Neuronal stem cell (in vitro differentiated cells): Measurements from ENCODE around the gene ADPGK.

Source experiments
- DNase-seq: peaks from one replicate; pipeline ENCODE4 v3.0.0-alpha.2; 2013; ENCODE audit warnings: low spot score
- H2AFZ ChIP-seq: one replicate; pipeline ENCODE4 v1.6.1; 2013; ENCODE audit warnings: mild to moderate bottlenecking, low read length, inconsistent platforms
- H2AK5ac ChIP-seq: 2 replicates; pipeline ENCODE4 v1.6.1; 2013; ENCODE audit warnings: low read depth, mild to moderate bottlenecking, inconsistent platforms, low read length, moderate library complexity, mixed read lengths
- H2BK120ac ChIP-seq: 2 replicates; pipeline ENCODE4 v1.6.1; 2013; ENCODE audit warnings: low read depth, mild to moderate bottlenecking, inconsistent platforms, low read length, moderate library complexity, mixed read lengths
- H2BK12ac ChIP-seq: one replicate; pipeline ENCODE4 v1.6.1; 2013; ENCODE audit warnings: low read length, inconsistent platforms
- H2BK15ac ChIP-seq: 2 replicates; pipeline ENCODE4 v1.6.1; 2013; ENCODE audit warnings: mild to moderate bottlenecking, low read length, inconsistent platforms, mixed read lengths
- H2BK5ac ChIP-seq: one replicate; pipeline ENCODE4 v1.6.1; 2013; ENCODE audit warnings: inconsistent platforms, mild to moderate bottlenecking, low read length, moderate library complexity
- H3K14ac ChIP-seq: one replicate; pipeline ENCODE4 v1.6.1; 2013; ENCODE audit warnings: low read length, inconsistent platforms
- H3K18ac ChIP-seq: 2 replicates; pipeline ENCODE4 v1.6.1; 2013; ENCODE audit warnings: low read length, inconsistent platforms
- H3K23ac ChIP-seq: 2 replicates; pipeline ENCODE4 v1.6.1; 2013; ENCODE audit warnings: low read depth, mild to moderate bottlenecking, mixed read lengths, low read length, inconsistent platforms; ENCODE audit not compliant: poor library complexity
- H3K27ac ChIP-seq: replicated peaks from 3 replicates; pipeline ENCODE4 v1.5.1; 2013; ENCODE audit warnings: low read length, inconsistent platforms
- H3K27me3 ChIP-seq, 3 experiments: 2 replicates each; pipeline ENCODE4 v1.6.1; 2013; ENCODE audit warnings: low read length in 3 of 3, mild to moderate bottlenecking in 2 of 3, inconsistent platforms in 1 of 3, low read depth in 1 of 3, mixed read lengths in 1 of 3, moderate library complexity in 1 of 3; ENCODE audit not compliant: control insufficient read depth in 3 of 3, insufficient read depth in 3 of 3
- H3K36me3 ChIP-seq, 2 donors: replicated peaks in 1 of 2; 2 replicates each; pipeline ENCODE4 v1.6.1; 2013; ENCODE audit warnings: low read length in 2 of 2; ENCODE audit not compliant: control insufficient read depth in 2 of 2, insufficient read depth in 2 of 2
- H3K4ac ChIP-seq: 2 replicates; pipeline ENCODE4 v1.6.1; 2013; ENCODE audit warnings: inconsistent platforms, mild to moderate bottlenecking, low read length, moderate library complexity
- H3K4me1 ChIP-seq, 2 donors: 1 replicate in 1 of 2; 2 replicates in 1 of 2; pipeline ENCODE4 v1.6.1; 2013; ENCODE audit warnings: low read length in 2 of 2, low read depth in 1 of 2; ENCODE audit not compliant: control insufficient read depth in 2 of 2, insufficient read depth in 1 of 2
- H3K4me2 ChIP-seq: one replicate; pipeline ENCODE4 v1.6.1; 2013; ENCODE audit warnings: mild to moderate bottlenecking, low read length, inconsistent platforms; ENCODE audit not compliant: insufficient read depth, poor library complexity, severe bottlenecking
- H3K4me3 ChIP-seq, 2 donors: 2 replicates each; pipeline ENCODE4 v1.5.1; 2013; ENCODE audit warnings: low read length in 2 of 2, mild to moderate bottlenecking in 2 of 2, inconsistent platforms in 1 of 2, moderate library complexity in 1 of 2
- H3K79me1 ChIP-seq: one replicate; pipeline ENCODE4 v1.6.1; 2013; ENCODE audit warnings: low read depth, mild to moderate bottlenecking, inconsistent platforms, low read length, moderate library complexity
- H3K9ac ChIP-seq: one replicate; pipeline ENCODE4 v1.6.1; 2013; ENCODE audit warnings: mild to moderate bottlenecking, low read depth, low read length, inconsistent platforms; ENCODE audit not compliant: poor library complexity
- H3K9me3 ChIP-seq, 2 donors: replicated peaks in 1 of 2; 2 replicates each; pipeline versions ENCODE3 to v1.6.1; 2013; ENCODE audit warnings: low read length in 2 of 2, mild to moderate bottlenecking in 2 of 2, inconsistent platforms in 1 of 2, low read depth in 1 of 2, mixed read lengths in 1 of 2, moderate library complexity in 1 of 2; ENCODE audit not compliant: control insufficient read depth in 2 of 2, insufficient read depth in 1 of 2
- H4K8ac ChIP-seq: one replicate; pipeline ENCODE4 v1.6.1; 2013; ENCODE audit warnings: low read depth, mild to moderate bottlenecking, inconsistent platforms, low read length, moderate library complexity
- H4K91ac ChIP-seq: one replicate; pipeline ENCODE4 v1.6.1; 2013; ENCODE audit warnings: low read length, low read depth, mild to moderate bottlenecking, inconsistent platforms; ENCODE audit not compliant: poor library complexity
- WGBS, 2 donors: extraction: QIAGEN DNeasy Blood & Tissue Kit; methylation state at CpG; one replicate each; pipeline ENCODE4 v1.1.7; 2013; ENCODE audit warnings: missing lambda C conversion rate in 2 of 2, mixed read lengths in 1 of 2; ENCODE audit not compliant: insufficient read length in 2 of 2, insufficient replicate concordance in 1 of 2; ENCODE audit errors: extremely low coverage in 2 of 2; 5-methylcytosine and 5-hydroxymethylcytosine counted together

The ADPGK gene

GRCh38 chr15:72737061-72737460 is 46.5 kb downstream of the ADPGK start:
- H2BK5ac ChIP-seq: no peak overlapping the region
- no peak overlapping the region for H2BK12ac ChIP-seq
- no peak overlapping the region for H3K4ac ChIP-seq
- no peak overlapping the region for H4K91ac ChIP-seq
- H4K8ac ChIP-seq: no peak overlapping the region
- H3K9me3 ChIP-seq: no peaks in the 10 kb centered on the region
- no peak overlapping the region for H2AFZ ChIP-seq
- H3K14ac ChIP-seq: no peak overlapping the region
- no CpG with 5 or more reads among the region's 3 CpGs for WGBS, 2 donors
- H2AK5ac ChIP-seq: no peak overlapping the region
- H3K4me1 ChIP-seq: peaks cover 0 to 2% of the 10 kb centered on the region in 2 donors
- no peak for DNase-seq
- H2BK120ac ChIP-seq: no peak overlapping the region
- H3K36me3 ChIP-seq: peaks cover 25 to 89% of the 10 kb centered on the region in 2 donors
- no peak overlapping the region for H2BK15ac ChIP-seq
- H3K18ac ChIP-seq: no peak overlapping the region
- no peaks in the 10 kb centered on the region for H3K27me3 ChIP-seq
- H3K4me3 ChIP-seq: no peak overlapping the region
- H3K27ac ChIP-seq: no peak overlapping the region
- no peak overlapping the region for H3K4me2 ChIP-seq
- no peak overlapping the region for H3K9ac ChIP-seq
- no peaks in the 10 kb centered on the region for H3K79me1 ChIP-seq
- no peak overlapping the region for H3K23ac ChIP-seq

GRCh38 chr15:72735111-72735510 is 48.4 kb downstream of the ADPGK start:
- Histone ChIP-seq H3K4me3 (no peak overlapping the region), H3K4me1 (peaks cover 0 to 2% of the 10 kb centered on the region in 2 donors), H2AFZ (no peak overlapping the region), H4K91ac (no peak overlapping the region), H2BK15ac (no peak overlapping the region), H2BK5ac (no peak overlapping the region), H2BK12ac (no peak overlapping the region), H2BK120ac (no peak overlapping the region), H4K8ac (no peak overlapping the region), H3K9ac (no peak overlapping the region), H3K79me1 (no peaks in the 10 kb centered on the region), H3K27me3 (no peaks in the 10 kb centered on the region), H3K4me2 (no peak overlapping the region), H3K36me3 (peaks cover 30 to 87% of the 10 kb centered on the region in 2 donors), H3K9me3 (no peaks in the 10 kb centered on the region), H2AK5ac (no peak overlapping the region), H3K23ac (no peak overlapping the region), H3K18ac (no peak overlapping the region), H3K4ac (no peak overlapping the region), H3K14ac (no peak overlapping the region), H3K27ac (no peak overlapping the region)
- no CpG with 5 or more reads among the region's 2 CpGs for WGBS, 2 donors
- no peak for DNase-seq

- H4K91ac ChIP-seq: no peak overlapping the region
- H4K8ac ChIP-seq: no peak overlapping the region
- no peak overlapping the region for H2BK12ac ChIP-seq
- no peak overlapping the region for H3K4ac ChIP-seq
- H2AFZ ChIP-seq: no peak overlapping the region
- H3K4me1 ChIP-seq: peaks cover 0 to 2% of the 10 kb centered on the region in 2 donors
- DNase-seq: no peak
- H2BK120ac ChIP-seq: no peak overlapping the region
- no peaks in the 10 kb centered on the region for H3K9me3 ChIP-seq
- H3K4me2 ChIP-seq: no peak overlapping the region
- no peak overlapping the region for H2BK5ac ChIP-seq
- H3K18ac ChIP-seq: no peak overlapping the region
- H2BK15ac ChIP-seq: no peak overlapping the region
- no peak overlapping the region for H2AK5ac ChIP-seq
- no CpG with 5 or more reads among the region's 2 CpGs for WGBS, 2 donors
- H3K36me3 ChIP-seq: peaks cover 30 to 82% of the 10 kb centered on the region in 2 donors
- no peak overlapping the region for H3K27ac ChIP-seq
- no peak overlapping the region for H3K4me3 ChIP-seq
- no peak overlapping the region for H3K23ac ChIP-seq
- H3K9ac ChIP-seq: no peak overlapping the region
- H3K27me3 ChIP-seq: no peaks in the 10 kb centered on the region
- no peak overlapping the region for H3K14ac ChIP-seq
- H3K79me1 ChIP-seq: no peaks in the 10 kb centered on the region
These were observed 49.4 kb downstream of the ADPGK start for GRCh38 chr15:72733941-72734738.

- H4K91ac ChIP-seq: no peak overlapping the region
- peaks cover 0 to 2% of the 10 kb centered on the region in 2 donors for H3K4me1 ChIP-seq
- H3K36me3 ChIP-seq: peaks cover 26 to 73% of the 10 kb centered on the region in 2 donors
- H3K14ac ChIP-seq: no peak overlapping the region
- H2BK15ac ChIP-seq: no peak overlapping the region
- no peak overlapping the region for H2BK5ac ChIP-seq
- no CpG with 5 or more reads among the region's 4 CpGs for WGBS, 2 donors
- no peak overlapping the region for H3K4me2 ChIP-seq
- H3K27ac ChIP-seq: no peak overlapping the region
- no peak overlapping the region for H2AFZ ChIP-seq
- DNase-seq: no peak
- no peaks in the 10 kb centered on the region for H3K9me3 ChIP-seq
- no peak overlapping the region for H3K4ac ChIP-seq
- H2AK5ac ChIP-seq: no peak overlapping the region
- H4K8ac ChIP-seq: no peak overlapping the region
- no peak overlapping the region for H2BK120ac ChIP-seq
- no peaks in the 10 kb centered on the region for H3K27me3 ChIP-seq
- H3K79me1 ChIP-seq: no peaks in the 10 kb centered on the region
- H3K9ac ChIP-seq: no peak overlapping the region
- H3K23ac ChIP-seq: no peak overlapping the region
- no peak overlapping the region for H3K4me3 ChIP-seq
- H3K18ac ChIP-seq: no peak overlapping the region
- no peak overlapping the region for H2BK12ac ChIP-seq
These were observed 51.0 kb downstream of the ADPGK start for GRCh38 chr15:72732516-72732915.
